Nucleus accumbens (tissue), 56 donors: ENCODE data around the gene CRELD1.

Experiments
- DNase-seq, 56 donors: peaks; one replicate each; lab custom pipeline; 2025; lab: John Stamatoyannopoulos, UW

The CRELD1 gene

GRCh38 chr3:9903238-9903624 lies 30.4 kb upstream of the CRELD1 start:
- peak in 8 of 56 donors; percentile 3 to 38 (median 6) for DNase-seq

GRCh38 chr3:9903904-9904303 lies 29.7 kb upstream of the CRELD1 start:
- DNase-seq: no peak

GRCh38 chr3:9906480-9906879 lies 27.2 kb upstream of the CRELD1 start:
- DNase-seq: no peak

- no peak for DNase-seq
Measured at GRCh38 chr3:9908286-9908685, 25.3 kb upstream of the CRELD1 start.

GRCh38 chr3:9909221-9910013 lies 24.2 kb upstream of the CRELD1 start:
- no peak for DNase-seq

- no peak for DNase-seq
Measured at GRCh38 chr3:9911863-9912262, 21.8 kb upstream of the CRELD1 start.

- no peak for DNase-seq
Measured at GRCh38 chr3:9912294-9912935, 21.2 kb upstream of the CRELD1 start.

- no peak for DNase-seq
Measured at GRCh38 chr3:9913601-9914000, 20.0 kb upstream of the CRELD1 start.

GRCh38 chr3:9914011-9914410 lies 19.6 kb upstream of the CRELD1 start:
- no peak for DNase-seq

- no peak for DNase-seq
Measured at GRCh38 chr3:9914559-9915253, 18.9 kb upstream of the CRELD1 start.

GRCh38 chr3:9915254-9916141 lies 18.1 kb upstream of the CRELD1 start:
- peak in 41 of 56 donors; percentile 18 to 77 (median 41) for DNase-seq

- DNase-seq: no peak
Measured at GRCh38 chr3:9916346-9916733, 17.3 kb upstream of the CRELD1 start.

GRCh38 chr3:9916734-9917680 lies 16.6 kb upstream of the CRELD1 start, which contains the start of gene IL17RC:
IL17RC (plus strand) TSS chr3:9917098; CDS start chr3:9917316, 218 bp downstream.
- DNase-seq: peak in 43 of 56 donors; percentile 10 to 69 (median 33)

GRCh38 chr3:9917820-9918219 lies 15.8 kb upstream of the CRELD1 start:
- no peak for DNase-seq

GRCh38 chr3:9918261-9919038 lies 15.2 kb upstream of the CRELD1 start:
- no peak for DNase-seq

- DNase-seq: no peak
Measured at GRCh38 chr3:9928158-9928557, 5.5 kb upstream of the CRELD1 start.

- DNase-seq: no peak
Measured at GRCh38 chr3:9930804-9931418, 2.7 kb upstream of the CRELD1 start.

GRCh38 chr3:9932535-9932842 lies 1.1 kb upstream of the CRELD1 start:
- peak in 3 of 56 donors; percentile 64 to 67 (median 66) for DNase-seq
